NCI-H510A (cell line): ENCODE results near the gene SRPX.

Experiments used
- DNase-seq: peaks from one replicate; lab custom pipeline; 2025; lab: John Stamatoyannopoulos, UW

The SRPX gene

GRCh38 chrX:38206542-38206941 lies 14.1 kb downstream of the SRPX start:
- no peak for DNase-seq

DNA sequence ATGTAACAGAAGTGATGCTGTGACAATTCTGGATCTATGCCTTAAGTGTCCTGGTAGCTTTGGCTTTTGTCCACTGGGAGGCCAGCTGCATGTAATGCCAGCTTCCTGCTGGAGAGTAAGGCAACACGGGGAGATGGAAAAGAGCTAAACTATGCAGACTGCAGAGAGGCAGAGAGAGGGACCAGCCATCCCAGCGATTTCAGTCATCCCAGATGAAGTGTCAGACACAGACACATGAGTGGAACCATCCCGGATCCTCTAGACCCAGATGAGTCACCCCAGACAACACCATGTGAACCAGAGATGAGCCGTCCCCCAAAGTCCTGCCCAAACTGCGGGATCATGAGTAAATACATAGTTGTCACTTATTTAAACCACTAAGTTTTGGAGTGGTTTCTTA lies 14.6 kb downstream of the SRPX start:
- DNase-seq: no peak

- no peak for DNase-seq
These were observed 15.6 kb downstream of the SRPX start for GRCh38 chrX:38205039-38205438.

GRCh38 chrX:38192007-38192810 lies 28.5 kb downstream of the SRPX start:
- no peak for DNase-seq

GRCh38 chrX:38189431-38190250 lies 31.0 kb downstream of the SRPX start:
- DNase-seq: no peak

GRCh38 chrX:38183596-38183995 lies 37.1 kb downstream of the SRPX start:
- DNase-seq: no peak

DNA sequence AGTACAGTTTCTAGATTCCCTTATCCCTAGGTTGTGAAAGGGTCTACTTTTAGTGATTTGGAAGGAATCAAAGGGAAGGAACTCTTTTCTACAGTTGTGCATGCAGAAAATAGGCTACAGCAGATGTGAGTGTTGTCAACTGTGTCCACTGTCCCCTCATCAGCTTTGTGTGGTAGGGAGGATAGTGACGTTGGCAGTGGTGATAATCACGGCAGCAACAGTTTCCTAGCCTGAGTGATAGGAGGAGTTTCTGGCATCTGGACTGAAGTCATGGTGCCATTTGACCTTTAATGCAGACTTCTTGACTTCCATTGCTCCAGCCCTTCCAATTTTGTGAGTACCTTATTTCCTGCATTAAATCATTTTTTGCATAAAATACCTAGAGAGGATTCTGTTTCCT lies 39.3 kb downstream of the SRPX start:
- no peak for DNase-seq

DNA sequence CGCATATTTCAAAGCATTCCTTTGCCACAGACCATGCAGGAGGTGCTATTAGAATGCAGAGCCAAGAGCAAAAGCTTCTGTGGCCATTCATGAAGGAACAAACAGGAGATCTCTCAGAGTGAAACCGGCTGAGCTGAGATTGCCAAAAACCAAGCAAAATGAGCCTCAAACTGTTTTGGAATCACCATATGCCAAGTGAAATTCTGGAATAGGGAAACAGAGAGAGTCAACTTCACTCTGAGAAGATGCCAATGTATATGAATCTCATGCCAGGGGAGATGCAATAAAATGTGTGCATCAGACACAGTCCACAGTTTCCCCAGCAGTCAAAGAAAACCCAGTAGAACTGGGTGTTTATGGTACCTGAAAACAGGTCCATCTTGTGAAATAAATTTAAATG lies 42.3 kb downstream of the SRPX start:
- DNase-seq: no peak

GRCh38 chrX:38175139-38175538 lies 45.5 kb downstream of the SRPX start:
- DNase-seq: no peak

- no peak for DNase-seq
These were observed 48.1 kb downstream of the SRPX start for GRCh38 chrX:38172596-38172995.

DNA sequence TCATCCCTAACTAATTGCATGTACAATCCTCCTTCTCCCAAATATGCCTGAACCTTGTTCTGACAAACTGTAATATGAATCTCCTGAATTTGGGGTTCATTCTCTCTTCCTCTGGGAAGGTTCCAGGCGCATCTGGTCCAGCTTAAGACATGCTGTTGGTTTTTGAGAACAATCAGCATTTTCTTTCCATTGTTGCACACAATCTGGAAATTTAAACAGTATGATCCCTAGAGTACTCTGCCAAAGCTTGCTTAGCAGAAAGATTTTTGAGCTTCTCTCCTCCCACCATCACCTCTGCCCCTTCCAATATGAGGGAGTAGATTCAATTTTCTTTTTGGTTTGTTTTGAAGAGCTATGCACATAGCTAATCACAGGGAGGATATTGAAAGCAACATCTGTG lies 50.1 kb downstream of the SRPX start:
- no peak for DNase-seq

GRCh38 chrX:38166478-38167083 lies 54.1 kb downstream of the SRPX start:
- no peak for DNase-seq

DNA sequence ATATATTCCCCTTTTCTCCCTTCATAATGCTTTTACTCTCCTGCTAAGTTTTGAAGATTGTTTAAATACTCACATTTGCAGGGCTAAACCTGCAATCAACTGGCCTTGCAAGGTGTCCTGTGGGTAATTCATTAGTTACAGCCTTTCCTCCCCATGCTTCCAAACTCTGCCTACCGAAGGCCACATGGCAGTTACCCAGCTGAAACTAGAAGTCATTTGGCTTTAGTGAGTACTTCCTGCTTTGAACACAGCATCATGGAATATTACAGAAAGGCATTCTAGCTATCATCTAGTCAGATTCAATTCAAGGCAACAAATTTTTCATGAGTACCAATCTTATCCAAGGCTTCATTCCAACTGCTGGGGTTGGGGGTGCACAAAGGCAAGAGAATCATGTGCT lies 55.6 kb downstream of the SRPX start:
- DNase-seq: no peak

DNA sequence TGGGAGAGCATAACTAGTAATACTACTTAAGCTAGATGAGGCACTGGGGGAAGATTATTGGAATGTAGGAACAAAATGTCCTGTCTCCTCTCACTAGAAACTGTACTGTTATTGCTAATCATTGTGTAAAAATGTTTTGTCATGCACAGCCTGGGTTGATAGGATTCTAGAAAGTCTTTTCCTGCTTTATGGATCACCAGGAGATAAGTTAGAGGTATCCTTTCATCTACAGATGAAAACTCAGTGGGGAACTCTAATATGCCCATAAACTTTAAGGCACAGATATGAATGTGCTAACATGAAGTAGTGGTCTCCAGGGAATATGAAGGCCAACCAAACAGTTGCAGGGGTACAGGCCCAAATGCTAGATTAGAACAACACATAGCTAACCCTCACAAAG lies 57.5 kb downstream of the SRPX start:
- DNase-seq: no peak

DNA sequence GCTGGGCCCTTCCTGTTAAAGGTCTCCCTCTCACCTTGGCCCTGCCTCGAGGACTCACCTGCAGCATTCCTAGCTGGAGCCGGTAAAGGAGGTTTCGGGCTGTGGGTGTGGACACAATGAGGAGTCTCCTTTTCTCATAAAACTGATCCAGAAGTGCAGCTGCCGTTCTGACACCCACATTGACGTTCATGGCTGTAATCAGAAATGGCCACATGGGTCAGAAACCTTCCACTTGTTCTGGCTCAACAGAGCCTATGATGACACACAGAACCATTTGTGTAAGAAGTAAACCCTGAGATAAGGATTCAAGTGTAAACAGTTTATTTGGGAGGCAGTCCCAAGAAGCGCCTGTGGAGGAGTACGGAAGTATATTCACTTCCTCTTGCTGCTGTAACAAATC lies 63.8 kb downstream of the SRPX start:
- DNase-seq: no peak

DNA sequence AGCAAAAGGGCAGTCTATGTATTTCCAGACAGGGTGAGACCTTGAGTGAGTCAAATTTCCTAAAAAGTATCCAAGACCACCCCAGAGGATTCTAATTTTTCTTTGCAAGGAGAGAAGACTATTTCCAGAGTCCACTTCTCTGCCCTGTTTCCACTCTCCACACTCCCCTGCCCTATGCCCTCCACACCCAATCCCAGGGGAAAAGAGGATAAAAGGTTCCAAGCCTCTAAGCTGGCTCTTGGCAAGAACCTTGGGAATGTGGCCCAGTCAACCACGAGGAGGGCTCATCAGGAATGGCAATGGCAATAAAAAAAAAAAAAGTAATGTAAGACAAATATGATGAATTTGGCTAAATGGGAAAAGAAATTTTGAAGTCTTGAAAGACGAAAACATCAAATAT lies 65.9 kb downstream of the SRPX start:
- DNase-seq: no peak

DNA sequence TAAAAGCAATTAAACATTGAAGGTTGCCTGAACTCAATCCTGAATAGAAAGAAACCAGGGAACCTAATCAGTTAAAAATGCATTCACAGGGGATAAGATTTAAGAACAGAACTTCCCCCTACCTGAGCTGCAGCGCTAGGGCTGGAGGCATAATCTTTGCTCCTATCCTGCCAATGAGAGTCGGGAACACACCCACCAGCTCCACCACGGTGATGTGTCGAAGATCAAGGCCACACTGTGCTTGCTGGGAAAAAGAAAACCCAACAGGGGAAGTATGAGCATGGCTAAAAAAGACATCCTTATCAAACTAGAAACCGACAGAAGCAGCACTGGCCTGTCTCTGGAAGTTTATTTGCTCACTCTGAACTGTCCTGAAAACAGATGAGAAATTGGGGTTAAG lies 66.3 kb downstream of the SRPX start:
- DNase-seq: no peak

DNA sequence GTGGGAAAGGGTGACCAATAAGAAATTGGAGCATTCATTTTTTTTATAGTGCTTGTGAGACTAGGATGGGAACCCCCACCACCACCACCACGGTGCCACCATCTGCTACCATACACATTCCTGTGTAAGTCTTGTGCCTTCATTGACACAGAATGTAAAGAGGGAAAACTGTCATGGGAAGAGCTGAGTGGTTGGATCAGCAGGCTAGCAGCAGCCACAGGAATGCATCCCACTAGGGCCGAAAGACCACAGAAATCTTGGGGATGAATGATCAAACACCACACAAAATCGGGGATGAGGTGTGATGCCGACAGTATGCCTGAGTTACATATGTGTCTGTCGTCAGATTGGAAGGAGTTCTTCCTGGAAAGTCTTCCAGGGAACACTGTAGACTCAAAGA lies 69.2 kb downstream of the SRPX start:
- DNase-seq: no peak

DNA sequence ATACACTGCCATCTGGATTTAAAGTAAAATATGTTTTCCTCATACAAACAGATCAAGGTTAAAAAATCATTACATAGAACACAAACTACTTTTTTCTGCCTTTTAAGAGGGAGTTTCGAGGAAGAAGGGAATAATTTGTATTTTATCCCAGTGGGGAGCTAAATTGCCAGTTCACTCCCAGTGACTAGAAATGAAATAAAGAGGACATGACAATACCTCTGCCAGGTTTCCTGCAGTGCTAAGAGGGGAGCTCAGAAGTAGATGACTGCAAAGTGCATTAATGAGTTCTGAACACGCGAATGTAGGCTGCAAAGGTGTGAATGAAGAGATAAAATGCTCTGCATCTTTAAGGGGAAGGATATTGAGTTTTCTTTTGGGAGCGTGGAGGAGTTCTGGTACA lies 69.7 kb downstream of the SRPX start:
- no peak for DNase-seq

GRCh38 chrX:38149016-38149415 lies 71.7 kb downstream of the SRPX start:
- no peak for DNase-seq

GRCh38 chrX:38142610-38143009 lies 78.1 kb downstream of the SRPX start:
- DNase-seq: no peak

DNA sequence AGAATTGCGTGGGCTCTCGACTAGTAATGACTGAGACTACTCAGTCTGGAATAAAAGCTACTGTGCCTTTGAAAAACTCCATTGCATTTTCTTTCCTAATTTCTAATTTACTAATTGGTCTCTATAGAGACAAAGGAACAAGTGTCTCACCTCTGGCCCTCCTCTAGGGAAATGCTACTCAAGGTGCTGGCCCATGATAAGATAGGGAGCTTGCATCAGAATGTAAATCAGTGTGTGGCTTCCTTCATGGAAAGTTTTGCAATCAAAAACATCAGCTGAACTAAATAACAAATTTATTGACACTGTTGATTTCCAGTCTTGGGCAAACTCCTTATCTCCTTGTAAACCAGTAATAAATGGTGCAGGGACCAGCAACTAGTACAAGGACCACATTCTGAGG lies 81.8 kb downstream of the SRPX start:
- DNase-seq: no peak
